GM21390 (cell line): ENCODE data around the gene BMP5.
"Not testable (repeated sequence)": the region's sequence is repeated elsewhere in the genome, so short reads cannot be mapped to it uniquely, and the experiment has no call there.

Experiments used
- ATAC-seq: cut with Tn5 transposase; IDR thresholded peaks from one replicate; pipeline ENCODE4 v1.9.1; 2021; ENCODE audit not compliant: unreplicated experiment

Gene BMP5

DNA sequence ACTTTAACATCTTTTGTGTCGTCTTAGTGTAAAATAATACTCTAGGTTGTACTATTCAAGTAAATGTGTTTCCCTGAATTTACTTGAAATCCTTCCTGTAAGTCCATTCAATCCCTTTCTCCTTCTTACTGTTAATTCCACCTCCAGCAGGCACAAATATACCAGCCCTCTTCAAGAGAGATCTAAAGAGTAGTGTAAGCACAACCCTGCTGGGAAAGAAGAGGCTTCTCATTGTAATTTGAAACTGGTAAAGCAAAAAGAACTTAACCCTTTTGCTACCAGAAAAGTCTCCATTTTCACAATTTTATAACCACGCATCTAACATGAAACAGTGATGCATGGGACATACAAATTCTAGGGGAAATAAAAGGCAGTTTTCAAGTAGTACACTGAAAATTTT lies at the start of gene BMP5:
Gene BMP5 (minus strand): TSS at position 191 of the 400 bp plus-strand sequence. CDS start 725 bp downstream, outside the sequence.
- no peak for ATAC-seq

DNA sequence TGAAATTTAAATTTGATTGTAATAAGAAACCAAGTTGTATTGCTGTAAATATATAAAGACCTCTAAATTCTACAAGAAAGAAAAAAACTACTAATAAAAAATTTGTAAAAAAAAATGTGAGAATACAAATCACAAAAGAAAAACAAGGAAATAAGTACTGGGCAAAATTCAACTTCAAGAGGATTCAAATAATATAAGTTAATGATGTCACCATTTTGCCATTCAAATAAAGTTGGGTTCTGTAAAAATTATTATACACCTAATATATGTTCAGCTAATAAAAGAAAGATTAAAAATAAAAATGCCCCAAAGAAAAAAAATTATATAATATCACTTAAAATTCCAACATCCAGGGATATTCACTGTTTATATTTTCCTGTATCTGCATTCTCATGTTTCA lies 47.0 kb upstream of the BMP5 start:
- no peak for ATAC-seq

DNA sequence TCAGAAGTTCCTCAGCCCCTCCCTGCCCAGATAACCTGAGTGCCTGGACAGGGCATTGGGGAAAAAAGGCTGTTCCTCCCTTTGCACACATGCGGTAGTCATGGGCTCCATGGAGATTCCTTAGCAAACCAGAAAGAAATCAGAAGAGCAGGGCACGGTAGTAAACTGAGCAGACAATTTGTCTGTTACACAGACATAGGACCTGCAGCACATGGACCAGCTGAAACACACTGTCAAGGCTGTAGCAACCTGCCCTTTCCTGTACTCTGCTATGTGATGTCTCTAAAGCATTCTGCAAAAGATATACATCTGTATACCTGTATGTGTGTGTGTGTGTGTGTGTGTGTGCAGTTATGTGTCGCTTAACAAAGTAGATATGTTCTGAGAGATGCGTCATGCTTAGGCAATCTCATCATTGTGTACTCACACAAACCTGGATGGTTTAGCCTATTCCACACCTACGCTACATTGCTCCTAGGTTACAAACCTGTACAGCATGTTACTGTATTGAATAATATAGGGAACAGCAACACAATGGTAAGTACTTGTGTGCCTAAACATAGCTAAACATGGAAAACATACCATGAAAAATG lies 44.4 kb upstream of the BMP5 start:
- ATAC-seq, result no peak

DNA sequence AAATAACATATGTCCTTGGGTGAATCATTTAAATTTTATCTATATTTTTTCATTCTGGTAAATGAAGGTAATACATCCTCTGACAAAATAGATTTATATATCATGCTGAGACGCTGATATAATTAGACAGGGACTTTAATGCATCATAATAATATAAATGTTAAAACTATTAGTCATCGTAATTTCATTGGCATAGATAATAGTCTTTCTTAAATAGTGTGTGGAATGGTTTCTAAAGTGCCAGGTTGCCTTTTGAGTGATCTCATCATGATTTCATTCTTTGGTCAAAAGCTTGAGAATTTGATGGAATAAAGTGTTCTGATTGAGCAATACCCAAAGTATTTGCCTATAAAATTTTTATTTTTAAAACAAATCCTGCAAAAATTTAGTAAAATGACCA lies 43.2 kb upstream of the BMP5 start:
- ATAC-seq, result no peak

DNA sequence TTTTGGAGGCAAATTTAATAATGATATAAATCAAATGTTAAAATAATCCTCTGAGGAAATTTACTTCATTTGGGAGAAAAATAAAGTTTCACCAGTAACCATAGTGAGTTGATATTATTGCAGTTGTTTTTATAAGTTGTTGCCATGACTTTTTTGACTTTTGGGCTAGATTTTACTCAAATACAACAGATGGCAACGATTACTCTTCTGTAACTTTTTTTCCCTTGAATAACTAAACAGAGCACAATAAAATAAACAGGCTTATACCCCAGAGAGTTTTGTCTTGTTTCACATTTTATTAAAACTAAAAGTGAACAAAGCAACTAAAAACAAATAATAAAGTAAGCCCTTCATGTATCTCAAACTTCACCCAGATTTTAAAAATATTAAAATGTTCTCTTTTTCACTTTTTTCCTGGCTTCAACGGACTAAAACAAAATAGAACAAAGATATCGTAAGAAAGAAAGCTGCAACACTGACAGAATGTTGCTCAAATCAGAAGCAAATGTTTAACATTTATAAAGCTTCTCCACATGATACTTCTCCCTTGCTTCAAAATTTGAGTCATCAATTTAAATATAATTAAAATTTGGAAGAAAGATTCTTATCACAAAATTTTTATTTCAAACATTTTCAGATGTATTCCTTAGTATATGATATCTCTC lies 42.5 kb upstream of the BMP5 start:
- no peak for ATAC-seq

DNA sequence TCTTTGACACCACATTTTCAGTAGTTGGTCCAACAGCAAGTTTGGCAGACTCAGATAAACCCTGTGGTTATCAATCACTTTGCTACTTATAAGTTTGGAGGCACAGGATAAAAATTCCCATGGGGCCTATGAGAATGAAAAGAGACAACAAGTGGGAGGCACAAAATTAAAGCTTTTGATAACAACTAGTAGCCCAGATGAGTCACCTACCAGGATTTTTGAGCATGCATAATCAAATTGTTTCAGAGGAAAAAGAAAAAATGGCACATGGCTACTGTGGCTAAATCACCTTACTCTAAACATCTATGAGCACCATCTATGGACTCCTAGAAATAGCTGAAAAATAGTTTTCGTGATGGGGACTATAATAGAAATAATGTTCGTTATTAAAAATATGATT lies 40.8 kb upstream of the BMP5 start:
- ATAC-seq, result no peak

DNA sequence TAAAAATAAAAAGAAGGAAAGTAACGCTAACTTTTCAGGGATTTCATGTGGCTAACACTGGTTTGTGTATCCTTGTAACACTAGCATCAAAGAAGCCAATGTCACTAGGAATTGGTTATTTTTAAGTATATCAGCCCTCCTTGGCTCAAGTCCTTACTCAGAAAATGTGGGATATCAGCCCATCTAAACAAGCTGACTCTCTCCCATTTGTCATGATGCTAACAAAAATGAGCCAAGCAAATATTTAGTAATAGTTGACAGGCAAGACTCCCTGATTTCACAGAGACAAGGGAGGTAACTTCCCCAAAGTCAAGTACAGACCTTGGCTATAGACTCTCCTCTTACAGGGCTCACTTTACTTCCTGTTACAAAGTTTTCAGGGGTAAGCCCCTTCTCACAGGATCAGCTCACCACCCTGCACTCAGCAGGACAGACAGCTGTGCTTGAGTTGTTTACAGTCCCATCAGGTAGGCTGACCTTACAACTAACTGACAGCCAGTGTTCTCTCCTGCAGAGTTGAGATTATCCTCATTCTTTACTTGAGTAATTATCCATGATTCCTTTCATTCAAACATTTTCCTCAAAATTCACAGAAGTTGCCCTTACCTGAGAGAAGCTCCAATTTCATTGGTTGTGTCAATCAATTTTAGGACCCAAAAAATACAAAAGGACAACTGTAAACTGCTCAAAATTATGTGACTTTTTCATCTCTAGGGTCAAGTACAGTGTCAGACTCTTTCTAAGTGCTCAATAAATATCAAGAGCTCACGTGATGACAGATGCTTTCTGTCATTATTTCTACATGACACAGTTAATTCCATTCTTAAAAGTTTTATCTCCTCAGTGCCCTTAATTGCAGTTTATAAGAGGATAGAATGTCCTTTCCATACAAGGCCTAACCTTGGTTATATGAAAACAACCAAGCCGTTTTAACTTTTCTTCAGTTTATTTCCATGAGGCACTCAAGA lies 38.1 kb upstream of the BMP5 start:
- no peak for ATAC-seq

DNA sequence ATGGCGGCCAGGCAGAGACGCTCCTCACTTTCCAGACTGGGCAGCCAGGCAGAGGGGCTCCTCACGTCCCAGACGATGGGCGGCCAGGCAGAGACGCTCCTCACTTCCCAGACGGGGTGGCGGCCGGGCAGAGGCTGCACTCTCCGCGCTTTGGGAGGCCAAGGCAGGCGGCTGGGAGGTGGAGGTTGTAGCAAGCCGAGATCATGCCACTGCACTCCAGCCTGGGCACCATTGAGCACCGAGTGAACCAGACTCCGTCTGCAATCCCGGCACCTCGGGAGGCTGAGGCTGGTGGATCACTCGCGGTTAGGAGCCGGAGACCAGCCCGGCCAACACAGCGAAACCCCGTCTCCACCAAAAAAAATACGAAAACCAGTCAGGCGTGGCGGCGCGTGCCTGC lies 35.1 kb upstream of the BMP5 start:
- not testable (repeated sequence) for ATAC-seq

DNA sequence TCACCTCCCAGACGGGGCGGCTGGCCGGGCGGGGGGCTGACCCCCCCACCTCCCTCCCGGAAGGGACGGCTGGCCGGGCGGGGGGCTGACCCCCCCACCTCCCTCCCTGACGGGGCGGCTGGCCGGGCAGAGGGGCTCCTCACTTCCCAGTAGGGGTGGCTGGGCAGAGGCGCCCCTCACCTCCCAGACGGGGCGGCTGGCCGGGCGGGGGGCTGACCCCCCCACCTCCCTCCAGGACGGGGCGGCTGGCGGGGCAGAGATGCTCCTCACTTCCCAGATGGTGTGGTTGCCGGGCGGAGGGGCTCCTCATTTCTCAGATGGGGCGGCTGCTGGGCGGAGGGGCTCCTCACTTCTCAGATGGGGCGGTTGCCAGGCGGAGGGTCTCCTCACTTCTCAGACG lies 34.5 kb upstream of the BMP5 start:
- ATAC-seq, result not testable (repeated sequence)

DNA sequence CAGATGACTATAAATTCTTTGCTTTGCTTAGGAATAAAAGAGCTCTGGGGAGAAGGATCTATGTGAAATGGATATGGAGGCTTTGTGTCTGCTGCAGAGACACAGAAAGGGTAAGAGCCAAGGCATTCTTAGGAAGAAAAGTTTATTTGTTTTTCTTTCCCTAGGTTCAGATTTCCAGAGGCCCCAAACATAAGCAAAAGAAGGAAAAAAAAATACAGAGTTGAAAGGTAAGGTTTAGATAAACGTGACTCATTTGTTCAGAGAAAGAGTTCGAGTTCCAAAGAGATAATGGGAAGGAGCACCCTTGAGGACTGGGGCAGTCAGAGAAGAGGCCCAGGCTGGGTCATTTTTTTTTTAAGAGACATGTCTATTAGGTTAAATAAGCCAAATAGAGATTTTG lies 27.4 kb upstream of the BMP5 start:
- ATAC-seq, result no peak

DNA sequence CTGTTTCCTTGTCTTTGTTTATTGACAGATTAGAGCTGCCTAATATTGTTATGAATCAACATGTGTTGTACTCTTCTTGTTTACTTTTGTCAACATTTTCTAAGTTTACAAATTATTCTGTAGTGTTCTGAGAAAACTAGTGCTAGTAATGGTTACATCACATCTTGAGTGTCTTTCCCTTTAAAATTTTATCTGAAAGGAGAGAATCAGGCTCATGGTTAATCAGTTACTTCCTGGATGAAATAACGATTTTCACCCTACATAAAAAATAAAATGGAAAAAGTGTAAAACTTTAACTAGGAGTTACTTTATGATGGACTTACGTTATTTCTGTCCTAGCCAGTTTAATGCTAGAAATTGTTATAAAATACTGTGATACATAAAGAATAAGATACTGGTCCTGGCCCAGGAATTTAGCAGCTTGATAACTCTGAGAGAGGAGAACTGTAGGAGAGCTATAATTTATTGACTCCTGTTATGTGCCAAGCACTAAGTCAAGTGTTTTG lies 26.4 kb upstream of the BMP5 start:
- ATAC-seq, result no peak

DNA sequence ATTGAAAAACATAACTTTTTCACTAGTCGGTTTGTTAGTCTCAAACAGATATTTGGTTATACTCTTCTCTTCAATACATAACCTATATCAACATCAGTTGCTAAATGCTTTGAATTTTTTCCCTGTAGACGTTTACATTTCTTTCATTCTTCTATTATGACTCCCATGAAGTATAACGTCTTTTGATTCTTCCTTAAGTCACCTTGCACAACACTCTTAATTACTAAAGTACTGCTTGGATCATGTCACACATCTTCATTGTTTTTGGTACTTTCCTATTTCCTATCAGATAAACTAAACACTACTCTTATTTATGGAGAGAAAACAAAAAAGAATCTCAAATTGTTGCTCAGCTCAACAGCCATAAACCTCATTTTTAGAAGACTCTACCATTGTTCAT lies 23.0 kb upstream of the BMP5 start:
- no peak for ATAC-seq

DNA sequence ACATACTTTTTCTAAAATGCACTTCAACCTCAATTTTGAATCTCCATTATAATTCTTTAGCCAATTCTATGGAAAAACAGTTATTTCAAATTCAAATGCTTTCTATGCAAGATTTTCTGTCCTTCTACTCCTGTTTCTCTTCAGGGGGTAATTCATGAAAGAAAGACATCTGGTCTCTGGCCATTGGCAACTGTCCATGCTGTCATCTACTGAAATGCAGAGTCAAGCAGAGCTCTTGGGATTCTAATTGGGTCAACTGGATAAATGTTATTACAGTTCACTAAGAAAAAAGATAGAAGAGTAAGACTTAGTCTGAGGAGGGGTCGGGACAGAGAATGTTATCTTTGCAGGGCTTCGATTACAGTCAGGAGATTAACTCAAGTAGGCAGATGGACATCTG lies 22.0 kb upstream of the BMP5 start:
- no peak for ATAC-seq

DNA sequence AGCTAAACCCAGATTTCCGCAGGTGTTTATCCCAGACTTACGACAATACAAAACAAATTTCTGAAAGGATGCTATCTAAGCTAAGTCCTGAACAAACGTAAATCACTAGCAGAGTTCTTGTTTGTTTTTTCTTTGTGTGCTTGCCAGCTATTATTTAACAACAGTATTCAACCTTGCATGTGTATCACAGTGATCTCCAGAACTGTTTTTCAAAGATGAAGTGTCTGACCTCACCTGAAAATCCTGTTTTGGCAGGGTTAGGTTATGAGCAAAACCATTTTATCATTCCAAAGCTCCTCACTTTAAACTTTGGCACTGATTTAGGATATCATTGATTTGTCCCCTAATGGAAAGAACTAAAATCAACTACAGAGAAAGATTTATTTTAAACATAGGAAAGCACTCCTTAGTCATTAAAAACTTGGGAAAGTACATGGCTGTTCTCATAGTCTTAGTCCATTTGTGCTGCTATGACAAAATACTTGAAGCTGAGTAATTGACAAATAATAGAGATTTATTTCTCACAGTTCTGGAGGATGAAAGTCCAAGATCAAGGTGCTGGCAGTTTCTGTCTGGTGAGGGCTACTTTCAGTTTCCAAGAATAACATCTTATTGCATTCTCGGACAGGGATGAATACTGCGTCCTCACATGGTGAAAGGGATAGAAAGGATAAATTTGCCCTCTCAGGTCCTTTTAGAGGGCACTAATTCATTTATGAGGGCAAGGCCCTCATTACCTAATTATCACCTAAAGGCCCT lies 20.8 kb upstream of the BMP5 start:
- no peak for ATAC-seq

DNA sequence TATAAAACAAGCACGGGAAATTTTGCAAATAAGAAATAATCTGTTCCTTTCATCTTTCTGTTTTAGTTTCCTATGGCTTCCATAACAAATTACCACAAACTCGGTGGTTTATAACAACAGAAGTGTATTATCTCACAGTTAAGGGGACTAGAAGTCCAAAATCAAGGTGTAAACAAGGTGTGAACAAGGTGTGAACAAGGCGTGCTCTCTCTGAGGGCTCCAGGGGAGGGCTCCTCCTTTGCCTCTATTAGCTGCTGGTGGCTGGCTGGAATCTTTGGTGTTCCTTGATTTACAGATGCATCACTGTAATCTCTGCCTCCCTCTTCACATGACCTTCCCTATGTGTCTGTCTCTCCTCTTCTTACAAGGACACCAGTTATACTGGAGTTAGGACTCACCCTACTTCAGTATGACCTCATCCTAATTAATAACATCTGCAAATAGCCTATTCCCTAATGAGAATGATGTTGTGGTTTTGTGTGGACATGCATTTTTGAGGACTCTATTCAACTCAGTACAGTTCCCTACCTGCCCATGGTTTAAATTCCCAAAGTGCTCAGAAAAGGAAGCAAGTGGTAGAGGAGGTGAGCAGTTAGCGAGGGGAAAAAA lies 17.5 kb upstream of the BMP5 start:
- no peak for ATAC-seq

DNA sequence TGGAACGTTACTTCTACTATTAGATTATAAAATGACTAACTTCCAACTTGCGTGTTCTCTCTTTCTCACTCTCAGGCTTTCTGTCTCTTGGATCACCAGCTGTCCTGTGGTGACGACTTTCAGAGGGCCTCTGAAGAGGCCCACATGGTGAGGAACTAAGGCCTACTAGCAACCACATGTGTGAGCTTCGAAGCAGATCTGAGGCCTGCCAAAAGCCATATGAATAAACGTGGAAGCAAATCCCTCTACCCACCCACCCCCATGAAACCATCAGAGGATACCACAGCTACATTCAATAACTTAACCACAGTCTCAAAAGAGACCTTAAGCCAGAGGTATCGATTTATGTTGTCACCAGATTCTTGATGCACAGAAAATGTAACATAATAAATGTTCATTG lies 13.5 kb upstream of the BMP5 start:
- ATAC-seq, result no peak

DNA sequence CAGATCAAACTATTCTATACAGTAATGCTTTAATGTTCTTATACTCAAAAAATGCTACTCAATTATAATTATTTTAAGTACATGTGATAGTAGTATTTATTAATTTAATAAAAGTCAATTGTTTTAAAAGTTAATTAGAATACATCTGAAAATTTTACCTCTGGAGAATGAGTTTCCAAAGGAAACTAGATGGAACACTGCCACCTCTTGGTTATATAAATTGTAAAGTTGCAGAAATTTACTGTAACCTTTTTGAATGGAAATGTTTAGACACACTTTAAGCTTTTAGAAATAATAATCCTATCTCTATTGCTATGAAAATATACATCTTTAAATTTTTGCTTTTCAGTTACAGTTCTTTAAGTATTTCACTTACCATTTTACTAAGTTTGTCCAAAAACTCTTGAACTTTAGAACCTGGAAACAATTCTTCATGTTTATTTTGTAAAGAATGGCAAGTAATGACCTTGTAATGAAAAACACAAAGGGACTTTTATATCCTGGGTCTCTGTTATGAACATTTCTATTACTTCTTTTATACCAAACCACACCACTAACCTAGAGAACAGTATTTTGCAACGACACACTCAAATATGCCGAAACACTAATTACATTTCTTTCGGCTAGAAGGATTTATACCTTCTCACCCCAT lies 10.9 kb upstream of the BMP5 start:
- no peak for ATAC-seq

DNA sequence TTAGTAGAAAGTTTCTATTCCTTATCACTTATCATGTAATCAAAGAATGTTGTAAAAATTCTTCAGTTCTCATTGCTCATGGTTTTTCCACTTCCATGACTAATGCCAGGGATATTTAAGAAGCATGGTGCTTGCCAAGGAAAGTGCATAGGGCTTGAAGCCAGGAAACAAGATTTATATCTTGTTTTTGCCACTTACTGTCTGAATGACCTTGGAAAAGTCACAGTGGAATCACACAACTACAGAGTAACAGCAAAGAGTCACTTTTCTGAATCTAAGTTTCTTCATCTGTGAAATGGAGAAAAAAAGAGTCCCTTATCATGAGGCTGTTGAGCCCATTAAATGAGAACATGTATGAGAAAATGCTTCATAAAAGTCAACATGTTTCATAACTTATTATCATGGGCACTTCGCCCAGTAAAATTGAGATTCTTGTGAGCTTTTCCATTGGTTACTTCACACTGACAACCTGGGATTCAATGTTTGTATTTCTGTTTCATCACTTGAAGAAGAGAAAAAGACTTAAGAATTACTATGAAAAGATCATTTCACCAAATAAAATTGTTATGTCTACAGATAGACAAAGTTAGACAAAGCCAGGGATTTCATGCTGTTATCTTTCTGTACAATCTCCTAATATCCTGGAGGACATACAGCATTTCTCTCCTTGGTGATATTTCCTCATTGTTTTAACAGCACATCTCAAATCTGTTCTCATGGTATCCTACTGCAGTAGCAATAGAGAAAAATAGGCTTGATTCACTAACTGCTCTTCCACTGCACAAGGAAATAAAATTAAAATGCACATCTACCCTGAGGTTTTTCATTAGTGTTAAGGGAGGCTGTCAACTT lies 7.6 kb upstream of the BMP5 start:
- ATAC-seq, result no peak

DNA sequence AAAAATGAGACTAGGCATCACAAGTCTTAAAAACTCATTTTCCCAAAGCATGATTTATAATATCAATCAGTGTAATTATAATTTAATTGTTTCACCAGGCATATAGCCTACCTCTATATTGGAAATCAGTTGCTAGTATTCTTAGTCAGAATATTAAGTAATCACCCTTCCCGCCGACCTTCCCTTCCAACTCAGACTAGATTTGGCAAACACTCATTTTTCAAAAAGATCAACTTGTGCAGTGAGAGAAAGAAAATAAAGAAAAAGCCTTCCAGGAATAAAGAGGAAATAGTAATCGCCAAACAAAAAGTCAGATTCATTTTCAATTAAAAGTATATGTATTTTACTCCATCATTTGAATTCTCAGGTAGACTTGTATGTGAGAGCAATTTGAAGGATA lies 1.9 kb upstream of the BMP5 start:
- ATAC-seq, result no peak
